Mammary epithelial cell (primary cell): ENCODE measurements around the gene SLC7A1.

Source experiments
- EZH2 ChIP-seq: IDR thresholded peaks from 2 replicates; pipeline ENCODE4 v1.6.1; 2012; ENCODE audit warnings: low read length, inconsistent platforms, borderline replicate concordance
- TF ChIP-seq, protein P1 (sequence below), 2 donors: IDR thresholded peaks in 1 of 2; conservative IDR thresholded peaks in 1 of 2; 2 replicates each; pipeline ENCODE4 v1.5.1; 2011 to 2012; ENCODE audit warnings: inconsistent platforms in 2 of 2, low read length in 2 of 2, mild to moderate bottlenecking in 2 of 2, control low read depth in 1 of 2, low read depth in 1 of 2; ENCODE audit not compliant: insufficient read depth in 1 of 2; ENCODE audit errors: extremely low read depth in 1 of 2

GRCh38 chr13:29471551-29471950, 123.9 kb downstream of the SLC7A1 start:
- TF ChIP-seq, protein P1, sequence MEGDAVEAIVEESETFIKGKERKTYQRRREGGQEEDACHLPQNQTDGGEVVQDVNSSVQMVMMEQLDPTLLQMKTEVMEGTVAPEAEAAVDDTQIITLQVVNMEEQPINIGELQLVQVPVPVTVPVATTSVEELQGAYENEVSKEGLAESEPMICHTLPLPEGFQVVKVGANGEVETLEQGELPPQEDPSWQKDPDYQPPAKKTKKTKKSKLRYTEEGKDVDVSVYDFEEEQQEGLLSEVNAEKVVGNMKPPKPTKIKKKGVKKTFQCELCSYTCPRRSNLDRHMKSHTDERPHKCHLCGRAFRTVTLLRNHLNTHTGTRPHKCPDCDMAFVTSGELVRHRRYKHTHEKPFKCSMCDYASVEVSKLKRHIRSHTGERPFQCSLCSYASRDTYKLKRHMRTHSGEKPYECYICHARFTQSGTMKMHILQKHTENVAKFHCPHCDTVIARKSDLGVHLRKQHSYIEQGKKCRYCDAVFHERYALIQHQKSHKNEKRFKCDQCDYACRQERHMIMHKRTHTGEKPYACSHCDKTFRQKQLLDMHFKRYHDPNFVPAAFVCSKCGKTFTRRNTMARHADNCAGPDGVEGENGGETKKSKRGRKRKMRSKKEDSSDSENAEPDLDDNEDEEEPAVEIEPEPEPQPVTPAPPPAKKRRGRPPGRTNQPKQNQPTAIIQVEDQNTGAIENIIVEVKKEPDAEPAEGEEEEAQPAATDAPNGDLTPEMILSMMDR (conservative IDR thresholded peaks at IDR 0.05 in 1 of 2, IDR thresholded peaks at IDR 0.05 in 1 of 2; ENCODE audit: extremely low read depth in 1 of 2, insufficient read depth in 1 of 2, low read depth in 1 of 2, low read length in 2 of 2), result no peak
- no peak for TF ChIP-seq EZH2
